Stomach smooth muscle (tissue), 2 donors: ENCODE results near the gene LRP8.

Experiments used
- H3K27ac ChIP-seq: one replicate; pipeline ENCODE4 v1.7.0; 2013; ENCODE audit warnings: mild to moderate bottlenecking, low read length, inconsistent platforms
- H3K27me3 ChIP-seq, 2 donors: one replicate each; pipeline ENCODE4 v1.7.0; 2013; ENCODE audit warnings: low read length in 2 of 2; ENCODE audit not compliant: insufficient read depth in 2 of 2, control insufficient read depth in 1 of 2
- H3K36me3 ChIP-seq, 2 donors: one replicate each; pipeline ENCODE4 v1.7.0; 2013; ENCODE audit warnings: low read length in 2 of 2; ENCODE audit not compliant: control insufficient read depth in 2 of 2, insufficient read depth in 2 of 2
- H3K4me1 ChIP-seq: one replicate; pipeline ENCODE4 v1.7.0; 2013; ENCODE audit warnings: low read length; ENCODE audit not compliant: control insufficient read depth, insufficient read depth
- H3K4me3 ChIP-seq, 2 donors: one replicate each; pipeline ENCODE4 v1.7.0; 2013; ENCODE audit warnings: low read length in 2 of 2
- H3K9ac ChIP-seq, 2 donors: one replicate each; pipeline ENCODE4 v1.7.0; 2013; ENCODE audit warnings: low read length in 2 of 2, mild to moderate bottlenecking in 1 of 2
- H3K9me3 ChIP-seq, 2 donors: one replicate each; pipeline ENCODE4 v1.7.0; 2013; ENCODE audit warnings: low read length in 2 of 2; ENCODE audit not compliant: control insufficient read depth in 2 of 2
- donor health status: healthy.
- donor health status: Pancreatic carcinoma.

LRP8 gene

GRCh38 chr1:53271446-53272090 is 56.3 kb downstream of the LRP8 start:
- Histone ChIP-seq H3K4me3 (no peak overlapping the region), H3K4me1 (no peaks in the 10 kb centered on the region), H3K27me3 (no peaks in the 10 kb centered on the region), H3K9ac (no peak overlapping the region), H3K36me3 (no peaks in the 10 kb centered on the region), H3K27ac (no peak overlapping the region), H3K9me3 (no peaks in the 10 kb centered on the region)

DNA sequence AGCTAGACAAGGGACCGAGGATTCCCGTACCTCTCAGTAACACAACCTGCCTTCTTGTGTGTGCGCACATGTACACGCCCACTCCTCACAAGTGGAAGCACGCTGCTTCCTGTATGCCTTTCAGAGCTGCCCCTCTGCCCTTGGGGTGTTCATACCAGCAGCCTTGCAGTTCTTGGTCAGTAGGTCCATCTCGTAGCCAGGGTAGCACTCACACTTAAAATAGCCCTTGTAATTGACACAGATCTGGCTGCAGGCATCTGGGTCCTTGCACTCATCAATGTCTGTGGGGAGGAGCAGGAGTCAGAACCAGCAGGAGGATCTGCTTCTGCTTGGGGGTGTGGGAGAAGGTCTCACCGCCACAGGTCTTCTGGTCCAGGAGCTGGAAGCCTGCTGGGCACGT is 57.0 kb downstream of the LRP8 start:
- no peaks in the 10 kb centered on the region for H3K36me3 ChIP-seq

GRCh38 chr1:53270107-53270506 is 57.8 kb downstream of the LRP8 start:
- Histone ChIP-seq H3K27ac (no peak overlapping the region), H3K9me3 (no peaks in the 10 kb centered on the region), H3K36me3 (no peaks in the 10 kb centered on the region)

More for the DNA sequence above, 57.0 kb downstream of the LRP8 start:
- Histone ChIP-seq H3K4me1 (no peaks in the 10 kb centered on the region), H3K4me3 (no peak overlapping the region), H3K9me3 (no peaks in the 10 kb centered on the region), H3K9ac (no peak overlapping the region), H3K27ac (no peak overlapping the region), H3K27me3 (no peaks in the 10 kb centered on the region)

GRCh38 chr1:53267761-53268160 is 60.1 kb downstream of the LRP8 start:
- H3K4me1 ChIP-seq = no peaks in the 10 kb centered on the region
- H3K27ac ChIP-seq = no peak overlapping the region
- no peaks in the 10 kb centered on the region for H3K36me3 ChIP-seq

More at GRCh38 chr1:53270107-53270506, 57.8 kb downstream of the LRP8 start:
- Histone ChIP-seq H3K4me1 (no peaks in the 10 kb centered on the region), H3K27me3 (no peaks in the 10 kb centered on the region), H3K4me3 (no peak overlapping the region), H3K9ac (no peak overlapping the region)

GRCh38 chr1:53266038-53266437 is 61.8 kb downstream of the LRP8 start:
- no peak overlapping the region for H3K9ac ChIP-seq
- H3K27ac ChIP-seq = no peak overlapping the region
- no peaks in the 10 kb centered on the region for H3K27me3 ChIP-seq
- no peak overlapping the region for H3K4me3 ChIP-seq
- H3K36me3 ChIP-seq = no peaks in the 10 kb centered on the region
- no peaks in the 10 kb centered on the region for H3K9me3 ChIP-seq
- no peaks in the 10 kb centered on the region for H3K4me1 ChIP-seq

More at GRCh38 chr1:53267761-53268160, 60.1 kb downstream of the LRP8 start:
- Histone ChIP-seq H3K9ac (no peak overlapping the region), H3K4me3 (no peak overlapping the region), H3K27me3 (no peaks in the 10 kb centered on the region), H3K9me3 (no peaks in the 10 kb centered on the region)

GRCh38 chr1:53265581-53265980 is 62.3 kb downstream of the LRP8 start:
- Histone ChIP-seq H3K4me3 (no peak overlapping the region), H3K9ac (no peak overlapping the region), H3K27me3 (no peaks in the 10 kb centered on the region), H3K4me1 (no peaks in the 10 kb centered on the region), H3K9me3 (no peaks in the 10 kb centered on the region), H3K27ac (no peak overlapping the region), H3K36me3 (no peaks in the 10 kb centered on the region)

DNA sequence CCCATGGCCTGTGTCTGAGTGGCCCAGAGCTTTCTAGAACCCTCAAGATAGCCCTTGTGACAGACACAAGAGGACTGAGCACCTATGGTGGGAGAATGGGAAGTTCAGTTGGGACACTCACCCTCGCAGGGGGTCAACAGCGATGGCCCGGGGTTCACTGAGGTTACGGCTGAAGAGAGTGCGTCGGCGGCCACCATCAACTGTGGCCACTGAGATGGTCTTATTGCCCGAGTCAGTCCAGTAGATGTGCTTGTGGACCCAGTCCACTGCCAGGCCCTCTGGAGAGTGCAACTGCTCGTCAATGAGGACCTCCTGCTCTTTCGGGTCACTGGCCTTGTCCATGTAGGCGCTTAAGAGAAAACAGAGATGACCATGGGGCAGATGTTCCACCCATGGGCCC is 63.8 kb downstream of the LRP8 start:
- Histone ChIP-seq H3K9ac (no peak overlapping the region), H3K9me3 (no peaks in the 10 kb centered on the region), H3K36me3 (no peaks in the 10 kb centered on the region), H3K4me1 (no peaks in the 10 kb centered on the region), H3K4me3 (no peak overlapping the region), H3K27me3 (no peaks in the 10 kb centered on the region), H3K27ac (no peak overlapping the region)

- Histone ChIP-seq H3K9me3 (no peaks in the 10 kb centered on the region), H3K4me3 (no peak overlapping the region), H3K36me3 (no peaks in the 10 kb centered on the region), H3K4me1 (no peaks in the 10 kb centered on the region), H3K9ac (no peak overlapping the region), H3K27me3 (no peaks in the 10 kb centered on the region), H3K27ac (no peak overlapping the region)
These were observed 65.9 kb downstream of the LRP8 start for GRCh38 chr1:53262000-53262399.

- H3K36me3 ChIP-seq = no peaks in the 10 kb centered on the region
- H3K4me3 ChIP-seq = no peak overlapping the region
- no peak overlapping the region for H3K27ac ChIP-seq
- no peaks in the 10 kb centered on the region for H3K27me3 ChIP-seq
- H3K9me3 ChIP-seq = no peaks in the 10 kb centered on the region
- no peak overlapping the region for H3K9ac ChIP-seq
- no peaks in the 10 kb centered on the region for H3K4me1 ChIP-seq
These were observed 67.1 kb downstream of the LRP8 start for GRCh38 chr1:53260631-53261247.

- H3K4me1 ChIP-seq = no peaks in the 10 kb centered on the region
- H3K36me3 ChIP-seq = no peaks in the 10 kb centered on the region
- no peak overlapping the region for H3K4me3 ChIP-seq
- H3K27ac ChIP-seq = no peak overlapping the region
- H3K27me3 ChIP-seq = no peaks in the 10 kb centered on the region
- H3K9me3 ChIP-seq = no peaks in the 10 kb centered on the region
- no peak overlapping the region for H3K9ac ChIP-seq
These were observed 67.9 kb downstream of the LRP8 start for GRCh38 chr1:53259932-53260331.

DNA sequence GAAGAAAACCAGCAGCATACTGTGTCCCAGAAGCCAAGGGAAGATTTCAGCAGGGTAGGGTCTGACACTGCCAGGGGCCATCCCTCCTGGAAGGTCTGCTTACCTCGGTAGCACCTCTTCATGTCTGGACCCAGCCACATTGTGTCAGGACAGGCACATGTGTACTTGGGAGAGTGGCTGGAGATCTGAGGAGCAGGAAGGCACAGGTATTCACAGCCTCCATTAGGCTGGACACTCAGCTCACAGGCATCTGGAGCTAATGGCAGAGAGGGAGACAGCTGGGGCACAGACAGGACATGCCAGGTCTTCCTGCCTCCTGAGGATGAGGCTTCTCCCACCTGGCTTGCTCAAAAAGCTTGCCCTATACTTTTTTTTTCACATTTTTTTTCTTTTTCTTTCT is 69.7 kb downstream of the LRP8 start:
- Histone ChIP-seq H3K27me3 (no peaks in the 10 kb centered on the region), H3K4me3 (no peak overlapping the region), H3K9me3 (no peaks in the 10 kb centered on the region), H3K27ac (no peak overlapping the region), H3K36me3 (no peaks in the 10 kb centered on the region), H3K4me1 (no peaks in the 10 kb centered on the region), H3K9ac (no peak overlapping the region)
